Duodenal mucosa (tissue), 2 donors: ENCODE measurements around the gene PLEKHA6.

Source experiments
- H3K27ac ChIP-seq: one replicate; pipeline ENCODE4 v1.7.0; 2013; ENCODE audit warnings: low read depth, low read length
- H3K27me3 ChIP-seq, 2 donors: one replicate each; pipeline ENCODE4 v1.7.0; 2013; ENCODE audit warnings: low read length in 2 of 2, control low read depth in 1 of 2; ENCODE audit not compliant: insufficient read depth in 2 of 2, control insufficient read depth in 1 of 2
- H3K36me3 ChIP-seq, 2 donors: one replicate each; pipeline ENCODE4 v1.7.0; 2013; ENCODE audit warnings: low read length in 2 of 2, control low read depth in 1 of 2; ENCODE audit not compliant: insufficient read depth in 2 of 2, control insufficient read depth in 1 of 2
- H3K4me1 ChIP-seq, 2 donors: one replicate each; pipeline ENCODE4 v1.7.0; 2013; ENCODE audit warnings: low read length in 2 of 2, control low read depth in 1 of 2; ENCODE audit not compliant: insufficient read depth in 2 of 2, control insufficient read depth in 1 of 2
- H3K4me3 ChIP-seq, 2 donors: one replicate each; pipeline ENCODE4 v1.7.0; 2013; ENCODE audit warnings: low read length in 2 of 2, low read depth in 1 of 2
- H3K9ac ChIP-seq, 2 donors: one replicate each; pipeline ENCODE4 v1.7.0; 2013; ENCODE audit warnings: low read length in 2 of 2, low read depth in 1 of 2
- H3K9me3 ChIP-seq, 2 donors: one replicate each; pipeline ENCODE4 v1.7.0; 2013; ENCODE audit warnings: low read length in 2 of 2, control low read depth in 1 of 2; ENCODE audit not compliant: control insufficient read depth in 1 of 2

The PLEKHA6 gene

DNA sequence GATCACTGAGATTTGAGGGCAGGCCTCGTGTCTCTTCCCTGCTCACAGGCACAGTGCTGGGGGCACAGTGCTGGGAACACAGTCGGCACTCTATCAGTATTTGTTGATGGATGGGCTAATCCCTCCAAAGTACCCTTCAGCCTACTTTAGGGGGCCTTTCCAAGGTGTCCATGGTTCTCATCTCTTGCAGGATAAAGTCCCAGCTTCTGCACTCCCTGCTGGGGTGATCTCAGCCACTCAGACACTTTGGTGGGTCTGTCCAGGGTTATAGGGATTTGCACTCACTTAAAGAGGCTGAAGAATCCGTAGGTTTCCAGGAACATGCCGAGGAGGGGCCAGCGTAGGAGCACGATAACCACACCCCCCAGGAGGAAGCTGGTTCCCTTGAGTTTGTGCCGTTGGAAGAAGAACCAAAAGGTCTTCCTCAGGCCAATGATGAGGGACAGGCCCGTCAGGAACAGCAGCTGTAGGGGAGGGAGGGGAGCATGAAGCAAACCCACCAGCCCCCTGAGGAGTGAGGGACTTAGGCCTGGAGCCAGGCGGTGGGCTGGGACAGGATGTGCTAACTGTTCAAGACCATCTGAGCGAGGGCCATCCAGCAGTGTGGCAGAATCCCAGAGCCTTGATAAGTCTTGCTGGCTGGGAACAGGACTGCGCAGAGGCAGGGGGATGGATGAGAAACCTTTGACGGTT, 158.2 kb downstream of the PLEKHA6 start:
- Histone ChIP-seq H3K36me3 (no peaks in the 10 kb centered on the region), H3K4me3 (no peak overlapping the region), H3K4me1 (peaks cover 0 to 4% of the 10 kb centered on the region in 2 donors), H3K9me3 (no peaks in the 10 kb centered on the region), H3K27ac (no peak overlapping the region), H3K27me3 (peaks cover 0 to 8% of the 10 kb centered on the region in 2 donors), H3K9ac (no peak overlapping the region)

DNA sequence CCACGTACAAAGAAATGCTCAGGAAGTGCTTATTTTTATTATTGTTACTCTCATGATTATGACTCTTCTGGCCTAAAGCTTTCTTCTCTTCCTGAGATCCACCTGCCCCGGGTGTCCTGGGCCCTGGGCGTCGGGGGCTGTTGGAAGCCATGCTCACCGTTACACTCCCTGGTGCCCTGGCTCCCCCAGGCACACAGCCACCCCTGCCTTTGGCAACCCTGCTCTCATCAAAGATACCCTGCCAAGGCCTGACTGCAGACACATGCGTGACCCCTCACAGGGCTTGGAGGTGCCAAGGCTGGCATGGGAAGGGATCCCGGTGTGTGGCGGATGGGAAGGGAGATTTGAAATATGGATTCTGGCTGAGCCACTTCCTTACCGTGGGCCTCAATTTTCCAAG, 160.2 kb downstream of the PLEKHA6 start:
- H3K9ac ChIP-seq, result no peak overlapping the region
- H3K36me3 ChIP-seq, result no peaks in the 10 kb centered on the region
- no peaks in the 10 kb centered on the region for H3K9me3 ChIP-seq
- H3K4me1 ChIP-seq, result peaks cover 2 to 7% of the 10 kb centered on the region in 2 donors
- no peak overlapping the region for H3K4me3 ChIP-seq
- peaks cover 0 to 7% of the 10 kb centered on the region in 2 donors for H3K27me3 ChIP-seq
- no peak overlapping the region for H3K27ac ChIP-seq

DNA sequence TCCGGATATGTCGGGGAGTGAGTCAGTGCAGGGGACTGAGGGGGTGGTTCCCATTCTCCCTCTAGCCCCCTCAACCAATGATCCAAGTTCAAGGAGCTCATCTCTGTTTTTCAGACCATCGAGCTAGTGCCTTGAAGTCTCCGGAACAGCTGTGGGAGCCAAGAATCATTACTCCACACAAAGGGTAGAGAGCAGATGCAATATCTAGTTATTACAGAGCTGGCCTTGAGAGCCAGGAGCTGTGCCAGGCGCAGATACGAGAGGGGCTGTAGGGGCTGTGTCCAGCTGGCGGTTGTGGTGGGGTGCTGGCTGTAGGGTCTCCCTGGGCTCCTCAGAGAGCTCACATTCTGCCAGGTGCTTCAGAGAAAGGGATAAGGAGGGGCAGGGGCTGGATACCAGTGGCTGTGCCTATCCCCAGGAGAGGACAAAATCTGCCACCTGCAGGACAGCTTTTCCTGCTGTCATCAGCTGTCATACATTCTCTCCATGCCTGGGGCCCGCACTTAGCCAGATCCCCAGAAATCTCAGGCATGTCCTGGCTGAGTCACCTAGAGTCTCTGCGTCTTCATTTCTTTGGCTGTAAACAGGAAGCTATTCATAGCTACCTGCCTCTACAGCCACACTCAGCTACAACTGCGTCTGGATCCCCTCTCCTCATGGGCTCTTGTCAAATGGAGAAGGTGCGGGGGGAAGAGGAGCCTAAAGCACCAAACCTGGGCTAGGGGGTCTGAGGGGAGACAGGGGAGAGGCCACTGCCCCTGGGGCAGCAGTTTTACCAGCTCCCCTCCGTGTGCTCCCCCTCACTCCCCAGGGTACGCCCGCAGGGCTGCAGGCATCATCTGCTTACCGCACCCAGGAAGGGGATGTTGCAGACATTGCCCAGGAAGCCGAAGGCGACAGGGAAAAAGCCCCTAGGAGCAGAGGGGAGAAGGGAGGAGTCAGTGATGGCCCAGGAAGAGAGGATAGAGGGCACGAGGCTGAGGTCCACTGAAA, 161.1 kb downstream of the PLEKHA6 start:
- Histone ChIP-seq H3K9ac (no peak overlapping the region), H3K4me1 (peaks cover 11 to 16% of the 10 kb centered on the region in 2 donors), H3K27ac (no peak overlapping the region), H3K27me3 (peaks cover 0 to 5% of the 10 kb centered on the region in 2 donors), H3K9me3 (no peaks in the 10 kb centered on the region), H3K36me3 (no peaks in the 10 kb centered on the region), H3K4me3 (no peak overlapping the region)

DNA sequence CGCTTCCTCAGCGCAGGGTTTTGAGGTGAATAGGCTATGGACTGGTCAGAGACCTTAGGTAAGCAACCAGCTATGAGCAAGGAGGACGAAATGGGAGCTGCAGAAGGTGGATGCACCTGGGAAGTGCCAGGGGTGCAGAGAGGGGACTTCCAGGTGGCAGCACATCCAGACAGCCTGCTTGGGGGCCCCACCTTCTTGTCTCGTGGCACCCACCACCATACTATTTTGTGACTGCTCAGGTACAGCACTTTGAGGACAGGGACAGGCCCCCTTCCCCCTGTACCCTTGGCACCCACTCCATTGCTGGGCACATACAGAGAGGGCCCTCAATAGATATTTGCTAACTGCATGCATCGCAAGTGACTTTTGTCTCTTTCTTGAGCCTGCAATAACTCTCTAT, 162.7 kb downstream of the PLEKHA6 start:
- no peak overlapping the region for H3K9ac ChIP-seq
- H3K27me3 ChIP-seq, result no peaks in the 10 kb centered on the region
- no peak overlapping the region for H3K27ac ChIP-seq
- H3K4me3 ChIP-seq, result no peak overlapping the region
- no peaks in the 10 kb centered on the region for H3K36me3 ChIP-seq
- H3K4me1 ChIP-seq, result peaks cover 18 to 29% of the 10 kb centered on the region in 2 donors
- H3K9me3 ChIP-seq, result no peaks in the 10 kb centered on the region

DNA sequence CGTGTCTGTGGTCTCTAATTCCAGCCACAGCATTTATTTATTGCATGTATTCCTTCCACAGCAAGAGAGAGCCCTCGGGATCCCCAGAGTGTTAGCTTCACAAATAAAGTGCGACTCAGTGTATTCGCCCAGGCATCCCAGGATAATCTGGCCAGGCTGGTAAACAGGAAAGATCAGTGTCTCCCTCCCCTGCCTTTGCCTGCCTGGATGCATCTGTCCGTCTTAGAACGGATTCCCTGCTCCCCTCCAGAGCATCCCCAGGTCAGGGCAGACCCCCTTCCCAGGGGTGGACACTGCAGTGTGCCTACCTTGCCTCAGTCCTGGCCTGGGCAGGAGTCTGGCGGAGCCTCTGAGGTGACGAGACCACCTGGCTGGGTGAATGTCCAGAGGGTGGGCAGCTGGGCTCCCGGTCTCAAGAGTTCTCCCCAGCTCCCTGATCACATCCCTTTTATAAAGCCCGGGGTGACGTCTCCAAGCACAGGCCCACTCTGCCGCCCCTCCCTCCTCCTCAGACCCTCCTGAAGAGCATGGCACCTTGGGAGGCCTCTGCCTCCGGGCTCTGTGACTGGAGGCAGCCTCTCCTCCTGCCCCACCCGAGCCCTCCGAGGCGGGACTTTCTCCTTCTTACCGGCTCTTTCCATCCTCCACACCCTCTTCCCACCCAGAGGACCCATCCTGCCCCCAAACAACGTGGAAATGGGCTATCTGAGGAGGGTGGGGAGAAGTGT, 163.5 kb downstream of the PLEKHA6 start, which contains the start of gene KISS1:
TSS of gene KISS1 (minus strand) at position 424 of the 728 bp plus-strand sequence. CDS start 3,615 bp downstream, outside the sequence.
- H3K27me3 ChIP-seq, result no peaks in the 10 kb centered on the region
- H3K36me3 ChIP-seq, result no peaks in the 10 kb centered on the region
- no peaks in the 10 kb centered on the region for H3K9me3 ChIP-seq

DNA sequence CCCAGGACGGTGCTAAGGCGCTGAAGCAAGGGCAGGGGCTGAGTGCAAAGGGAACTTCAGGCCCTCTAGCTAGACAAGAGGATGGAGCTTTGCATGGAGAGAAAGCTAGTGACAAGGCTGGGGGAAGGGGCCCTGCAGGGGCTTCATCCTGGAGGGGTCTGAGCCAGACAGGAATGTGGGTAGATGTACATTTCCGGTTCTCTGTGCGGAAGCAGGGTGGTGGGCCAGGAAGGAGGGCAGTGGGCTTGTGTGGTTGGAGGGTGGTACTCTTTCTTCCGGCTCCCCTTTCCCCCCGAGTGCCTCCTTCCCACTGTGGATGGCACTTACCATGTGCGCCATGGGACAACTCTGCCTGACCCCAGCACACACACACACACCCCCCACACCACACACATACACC, 165.0 kb downstream of the PLEKHA6 start:
- Histone ChIP-seq H3K9me3 (no peaks in the 10 kb centered on the region), H3K36me3 (no peaks in the 10 kb centered on the region), H3K27me3 (no peaks in the 10 kb centered on the region), H3K4me3 (no peak overlapping the region), H3K9ac (peak overlapping the region in 1 of 2 donors; percentile 26), H3K4me1 (peaks cover 18 to 49% of the 10 kb centered on the region in 2 donors), H3K27ac (no peak overlapping the region)

More for the DNA sequence above, 163.5 kb downstream of the PLEKHA6 start, which contains the start of gene KISS1:
- peaks cover 18 to 36% of the 10 kb centered on the region in 2 donors for H3K4me1 ChIP-seq
- H3K27ac ChIP-seq, result no peak within 1 kb of the TSS
- no peak within 1 kb of the TSS for H3K9ac ChIP-seq
- no peak within 1 kb of the TSS for H3K4me3 ChIP-seq

DNA sequence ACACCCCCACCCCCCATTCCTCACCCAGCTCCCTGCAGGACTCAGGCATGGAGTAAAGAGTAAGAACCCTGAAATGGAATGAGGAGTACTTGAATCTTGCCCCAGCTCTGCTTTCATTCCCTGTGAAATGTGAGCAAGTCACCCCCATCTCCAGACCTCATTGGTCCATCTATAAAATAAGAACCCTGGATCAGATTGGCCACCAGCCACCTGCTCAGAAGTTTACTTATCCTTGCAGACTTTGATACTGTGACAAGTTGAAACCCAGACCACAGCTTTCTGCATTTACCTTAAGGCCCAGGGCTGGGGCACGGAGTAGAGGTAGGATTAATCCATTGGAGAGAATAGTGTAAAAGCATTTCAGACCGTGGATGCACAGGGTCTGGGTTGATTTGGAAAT, 165.6 kb downstream of the PLEKHA6 start:
- H3K9ac ChIP-seq, result peak overlapping the region in 1 of 2 donors; percentile 22
- no peaks in the 10 kb centered on the region for H3K9me3 ChIP-seq
- no peaks in the 10 kb centered on the region for H3K36me3 ChIP-seq
- peaks cover 18 to 52% of the 10 kb centered on the region in 2 donors for H3K4me1 ChIP-seq
- no peak overlapping the region for H3K4me3 ChIP-seq
- no peak overlapping the region for H3K27ac ChIP-seq
- no peaks in the 10 kb centered on the region for H3K27me3 ChIP-seq

DNA sequence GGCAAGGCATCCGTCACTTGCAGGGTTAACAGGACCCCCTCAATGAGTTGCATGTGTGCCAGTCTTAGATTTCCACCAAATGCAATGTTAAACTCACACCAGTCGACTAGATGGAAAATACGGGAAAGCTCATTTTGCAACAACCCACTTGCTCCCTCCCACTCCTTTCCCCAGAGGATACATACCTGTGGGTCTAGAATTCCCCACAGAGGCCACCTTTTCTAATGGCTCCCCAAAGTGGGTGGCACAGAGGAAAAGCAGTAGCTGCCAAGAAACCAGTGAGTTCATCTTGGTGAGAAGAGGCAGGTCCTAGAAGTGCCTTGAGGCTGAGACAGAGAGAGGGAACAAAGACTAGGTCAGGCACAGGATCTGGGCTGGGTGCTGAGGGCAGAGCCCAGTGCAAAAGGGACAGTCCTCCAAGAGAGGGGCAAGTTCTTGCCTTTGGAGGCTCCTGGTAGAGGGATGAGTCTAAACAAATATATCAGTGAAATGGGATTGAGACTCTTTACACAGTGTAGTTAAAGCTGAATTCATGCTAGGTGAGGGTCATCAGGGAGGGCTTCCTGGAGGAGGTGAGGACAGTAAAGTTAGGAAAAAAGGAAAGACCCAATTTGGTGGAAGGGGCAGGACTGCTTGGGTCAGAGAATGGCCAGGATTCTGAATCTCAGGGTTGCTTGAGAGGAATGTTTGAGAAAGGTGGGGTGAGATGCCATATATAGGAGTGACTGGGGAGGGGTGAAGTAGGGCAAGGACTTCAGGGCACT, 167.0 kb downstream of the PLEKHA6 start:
- no peaks in the 10 kb centered on the region for H3K36me3 ChIP-seq
- H3K9me3 ChIP-seq, result no peaks in the 10 kb centered on the region
- no peak overlapping the region for H3K27ac ChIP-seq
- no peak overlapping the region for H3K9ac ChIP-seq
- peaks cover 0 to 6% of the 10 kb centered on the region in 2 donors for H3K27me3 ChIP-seq
- peaks cover 18 to 48% of the 10 kb centered on the region in 2 donors for H3K4me1 ChIP-seq
- no peak overlapping the region for H3K4me3 ChIP-seq

DNA sequence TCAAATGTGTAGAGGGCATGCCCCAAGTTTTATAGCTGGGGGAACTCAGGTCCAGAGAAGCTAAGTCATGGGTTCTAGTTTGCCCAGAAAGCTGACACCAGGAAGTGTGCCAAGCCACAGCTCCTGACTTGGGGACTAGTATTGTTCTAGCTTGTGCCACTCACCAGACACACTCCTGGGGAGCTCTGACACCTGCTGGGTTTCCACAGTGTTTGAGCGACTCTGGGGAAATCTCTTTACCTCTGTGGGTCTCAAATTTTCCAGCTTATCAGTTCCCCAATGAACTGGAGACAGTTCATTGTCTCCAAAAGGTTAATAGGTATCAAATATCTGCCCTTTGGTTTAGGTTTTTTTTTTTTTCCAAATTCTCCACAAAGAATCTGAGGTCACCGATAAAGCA, 167.7 kb downstream of the PLEKHA6 start:
- Histone ChIP-seq H3K4me1 (peaks cover 18 to 48% of the 10 kb centered on the region in 2 donors), H3K27me3 (peaks cover 5 to 6% of the 10 kb centered on the region in 2 donors), H3K9me3 (no peaks in the 10 kb centered on the region)

More for the DNA sequence above, 167.7 kb downstream of the PLEKHA6 start:
- Histone ChIP-seq H3K4me3 (no peak overlapping the region), H3K27ac (no peak overlapping the region), H3K36me3 (no peaks in the 10 kb centered on the region), H3K9ac (no peak overlapping the region)
